ENCODE data around the gene PATL1. TPM values are rescaled to one million over a fixed set of nuclear protein-coding genes. Genes with fewer than 3 reads are reported as not detected.
"Not testable (repeated sequence)": the region's sequence is repeated elsewhere in the genome, so short reads cannot be mapped to it uniquely, and the experiment has no call there.

Gene PATL1
- total RNA-seq, 2 donors from 2014 or later = 70.9 to 75.1 TPM

DNA sequence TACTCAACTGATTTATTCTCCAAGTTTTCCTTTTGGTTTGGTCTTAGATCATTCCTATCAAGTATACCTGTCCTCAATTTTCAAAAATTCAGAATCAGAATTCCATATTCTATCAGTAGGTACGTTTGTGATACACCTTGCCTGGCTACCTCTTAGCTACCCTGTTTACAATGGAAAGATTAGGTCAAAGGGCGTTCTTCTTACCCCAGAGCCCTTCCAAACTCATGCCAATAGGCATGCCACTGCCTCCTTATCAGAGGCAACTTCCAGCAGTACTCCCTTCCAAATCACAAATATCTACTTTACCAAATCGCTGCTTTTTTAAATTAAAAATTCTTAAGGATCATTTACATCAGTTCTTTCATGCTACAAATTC is 1.0 kb downstream of the PATL1 start:
- no peak for DNase-seq
- H3K36me3 Mint-ChIP-seq (ENCODE audit: insufficient read depth in 2 of 2) = peaks cover 2 to 24% of the 10 kb centered on the region in 2 donors

DNA sequence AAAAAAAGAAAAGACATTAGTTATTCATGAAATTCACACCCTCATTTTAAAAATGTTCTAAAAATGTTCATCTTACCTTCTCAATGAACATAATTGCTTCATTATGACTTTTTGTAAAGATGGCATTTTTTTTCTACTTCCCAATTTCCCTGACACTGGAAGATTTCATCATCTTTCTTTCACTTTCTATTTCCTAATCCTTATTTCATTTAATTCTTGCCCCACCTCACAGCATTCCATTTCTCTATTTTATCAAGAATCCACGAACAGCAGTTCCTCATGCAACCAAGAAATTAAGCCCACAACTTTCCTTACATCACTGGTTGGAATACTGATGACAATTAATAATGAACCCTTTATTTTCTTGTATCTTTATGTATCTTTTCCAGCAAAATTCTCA is 1.9 kb downstream of the PATL1 start:
- DNase-seq (no peak), ATAC-seq (replicated peaks in 1 of 2) (no peak)
- Mint-ChIP-seq H3K4me3 (peak overlapping the region; percentile 91 to 98), H3K4me1 (ENCODE audit: low read depth) (peaks cover 47% of the 10 kb centered on the region), H3K9me3 (no peaks in the 10 kb centered on the region), H3K27me3 (ENCODE audit: low read depth) (no peaks in the 10 kb centered on the region), H3K27ac (peak overlapping the region; percentile 93), H3K36me3 (ENCODE audit: insufficient read depth in 2 of 2) (peaks cover 2 to 24% of the 10 kb centered on the region in 2 donors)

More for the DNA sequence above, 1.0 kb downstream of the PATL1 start:
- no peak for ATAC-seq (replicated peaks in 1 of 2)
- H3K27ac Mint-ChIP-seq = peak overlapping the region; percentile 93
- no peaks in the 10 kb centered on the region for H3K27me3 Mint-ChIP-seq (ENCODE audit: low read depth)
- H3K9me3 Mint-ChIP-seq = no peaks in the 10 kb centered on the region
- peak overlapping the region; percentile 91 to 98 for H3K4me3 Mint-ChIP-seq
- peaks cover 47% of the 10 kb centered on the region for H3K4me1 Mint-ChIP-seq (ENCODE audit: low read depth)

DNA sequence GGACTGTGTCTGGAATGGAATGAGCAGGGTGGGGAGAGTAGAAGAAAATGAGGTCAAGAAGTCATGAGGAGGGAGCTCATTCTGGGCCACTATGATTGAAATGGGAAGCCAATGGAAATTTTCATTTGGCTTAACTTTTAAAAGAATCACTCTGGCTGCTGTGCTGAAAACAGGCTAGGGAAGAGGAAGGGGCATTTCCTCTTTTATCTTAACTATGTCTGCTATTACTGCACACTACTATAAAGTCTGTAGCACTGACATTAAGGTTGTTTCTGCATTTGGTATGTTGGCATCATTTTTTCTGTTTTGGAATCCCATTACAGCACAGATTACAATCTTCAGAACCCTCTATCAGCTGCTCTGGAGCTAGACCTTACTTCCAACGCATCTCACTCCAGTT is 8.2 kb downstream of the PATL1 start:
- peaks cover 24% of the 10 kb centered on the region for H3K4me1 Mint-ChIP-seq (ENCODE audit: low read depth)
- no peaks in the 10 kb centered on the region for H3K27me3 Mint-ChIP-seq (ENCODE audit: low read depth)

GRCh38 chr11:59659981-59660380 is 8.9 kb downstream of the PATL1 start:
- Mint-ChIP-seq H3K9me3 (no peaks in the 10 kb centered on the region), H3K27ac (peak overlapping the region; percentile 61), H3K36me3 (ENCODE audit: insufficient read depth in 2 of 2) (peaks cover 10 to 47% of the 10 kb centered on the region in 2 donors), H3K27me3 (ENCODE audit: low read depth) (no peaks in the 10 kb centered on the region), H3K4me3 (no peak overlapping the region), H3K4me1 (ENCODE audit: low read depth) (peaks cover 17% of the 10 kb centered on the region)
- no peak for ATAC-seq (replicated peaks in 1 of 2)
- no peak for DNase-seq

More for the DNA sequence above, 8.2 kb downstream of the PATL1 start:
- Mint-ChIP-seq H3K27ac (peak overlapping the region; percentile 61), H3K9me3 (no peaks in the 10 kb centered on the region), H3K36me3 (ENCODE audit: insufficient read depth in 2 of 2) (peaks cover 12 to 46% of the 10 kb centered on the region in 2 donors), H3K4me3 (no peak overlapping the region)
- DNase-seq (no peak), ATAC-seq (replicated peaks in 1 of 2) (no peak)

GRCh38 chr11:59658036-59658435 is 10.8 kb downstream of the PATL1 start:
- peak overlapping the region; percentile 68 for H3K27ac Mint-ChIP-seq
- ATAC-seq (replicated peaks in 1 of 2) (no peak), DNase-seq (no peak)
- peaks cover 5% of the 10 kb centered on the region for H3K4me1 Mint-ChIP-seq (ENCODE audit: low read depth)
- H3K4me3 Mint-ChIP-seq = no peak overlapping the region
- no peaks in the 10 kb centered on the region for H3K9me3 Mint-ChIP-seq
- no peaks in the 10 kb centered on the region for H3K27me3 Mint-ChIP-seq (ENCODE audit: low read depth)
- peaks cover 12 to 53% of the 10 kb centered on the region in 2 donors for H3K36me3 Mint-ChIP-seq (ENCODE audit: insufficient read depth in 2 of 2)

DNA sequence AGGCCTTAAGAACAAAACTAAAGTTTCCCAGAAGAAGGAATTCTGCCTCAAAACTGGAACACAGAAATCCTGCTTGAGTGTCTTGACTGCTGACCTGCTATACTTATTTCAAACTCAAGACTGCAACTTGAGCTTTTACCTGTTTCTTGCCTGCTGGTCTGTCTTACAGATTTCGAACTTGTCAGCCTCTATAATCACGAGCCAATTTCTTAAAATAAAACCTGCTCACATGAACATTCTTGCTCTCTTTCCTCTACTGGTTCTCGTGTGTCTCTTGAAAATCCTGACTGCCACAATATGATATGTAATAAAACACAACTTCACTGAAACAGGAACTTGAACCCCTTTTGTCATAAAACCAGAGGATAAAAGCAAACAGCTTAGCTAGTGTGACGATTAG is 13.9 kb downstream of the PATL1 start:
- no peak overlapping the region for H3K4me3 Mint-ChIP-seq
- ATAC-seq (replicated peaks in 1 of 2) (no peak), DNase-seq (no peak)
- peak overlapping the region; percentile 11 for H3K27ac Mint-ChIP-seq
- H3K36me3 Mint-ChIP-seq (ENCODE audit: insufficient read depth in 2 of 2) = peaks cover 14 to 64% of the 10 kb centered on the region in 2 donors
- no peaks in the 10 kb centered on the region for H3K4me1 Mint-ChIP-seq (ENCODE audit: low read depth)
- no peaks in the 10 kb centered on the region for H3K27me3 Mint-ChIP-seq (ENCODE audit: low read depth)
- no peaks in the 10 kb centered on the region for H3K9me3 Mint-ChIP-seq

DNA sequence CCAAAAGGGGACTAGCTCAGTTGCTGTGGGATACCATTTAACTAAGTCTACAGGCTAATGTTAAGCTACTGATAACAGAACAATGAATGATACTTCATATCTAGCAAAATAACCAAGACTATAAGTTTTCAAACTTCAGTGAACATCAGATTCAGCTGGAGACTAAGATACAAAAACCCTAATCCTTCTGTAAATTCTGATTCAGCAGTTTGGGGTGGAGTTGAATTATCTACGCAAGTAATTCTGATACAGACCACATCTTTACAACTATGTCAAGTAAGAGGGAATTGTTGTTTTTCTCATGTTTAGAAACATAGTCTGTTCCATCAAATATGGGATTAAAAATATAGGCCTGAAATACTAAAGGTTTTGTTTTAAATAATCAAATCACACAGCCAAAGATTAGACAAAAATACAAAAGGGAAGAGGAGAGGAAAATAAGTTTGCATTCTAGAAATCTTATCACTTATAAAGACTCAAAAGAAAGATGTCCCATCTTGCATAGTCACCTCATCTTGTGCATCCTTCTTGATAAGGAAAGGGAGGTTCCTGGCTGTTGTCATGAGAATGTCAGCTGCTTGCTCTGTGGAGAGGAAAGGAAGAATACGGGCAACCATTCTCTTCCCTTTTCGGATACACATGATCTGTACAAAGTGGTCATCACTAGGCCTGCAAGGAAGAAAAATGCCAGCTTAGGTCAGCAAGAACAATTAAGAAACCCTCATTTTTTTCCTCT is 21.4 kb downstream of the PATL1 start:
- Mint-ChIP-seq H3K27ac (peak overlapping the region; percentile 89), H3K36me3 (ENCODE audit: insufficient read depth in 2 of 2) (peaks cover 23 to 59% of the 10 kb centered on the region in 2 donors), H3K4me3 (no peak overlapping the region), H3K27me3 (ENCODE audit: low read depth) (no peaks in the 10 kb centered on the region), H3K4me1 (ENCODE audit: low read depth) (no peaks in the 10 kb centered on the region), H3K9me3 (no peaks in the 10 kb centered on the region)
- ATAC-seq (replicated peaks in 1 of 2) (no peak), DNase-seq (no peak)

DNA sequence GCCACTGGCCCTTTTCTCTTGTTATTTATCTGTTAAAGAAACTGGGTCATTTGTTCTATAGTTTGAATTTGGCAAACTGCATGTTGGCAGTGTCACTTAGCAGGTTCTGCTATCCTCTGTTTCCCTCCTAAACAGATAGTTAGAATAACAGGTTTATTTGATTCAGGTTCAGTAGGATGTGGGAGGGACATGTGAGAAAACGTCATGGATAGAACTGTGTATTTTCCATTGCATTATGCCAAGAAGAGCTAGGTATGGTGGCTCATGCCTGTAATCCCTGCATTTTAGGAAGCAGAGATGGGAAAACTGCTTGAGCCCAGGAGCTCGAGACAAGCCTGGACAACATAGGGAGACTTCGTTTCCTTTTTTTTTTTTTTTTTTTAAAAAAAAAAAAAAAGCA is 24.3 kb downstream of the PATL1 start:
- no peak for ATAC-seq (replicated peaks in 1 of 2)
- Mint-ChIP-seq H3K36me3 (ENCODE audit: insufficient read depth in 2 of 2) (peaks cover 20 to 60% of the 10 kb centered on the region in 2 donors), H3K4me3 (no peak overlapping the region), H3K4me1 (ENCODE audit: low read depth) (no peaks in the 10 kb centered on the region), H3K27me3 (ENCODE audit: low read depth) (no peaks in the 10 kb centered on the region), H3K9me3 (no peaks in the 10 kb centered on the region), H3K27ac (peak overlapping the region; percentile 87)
- DNase-seq = no peak

DNA sequence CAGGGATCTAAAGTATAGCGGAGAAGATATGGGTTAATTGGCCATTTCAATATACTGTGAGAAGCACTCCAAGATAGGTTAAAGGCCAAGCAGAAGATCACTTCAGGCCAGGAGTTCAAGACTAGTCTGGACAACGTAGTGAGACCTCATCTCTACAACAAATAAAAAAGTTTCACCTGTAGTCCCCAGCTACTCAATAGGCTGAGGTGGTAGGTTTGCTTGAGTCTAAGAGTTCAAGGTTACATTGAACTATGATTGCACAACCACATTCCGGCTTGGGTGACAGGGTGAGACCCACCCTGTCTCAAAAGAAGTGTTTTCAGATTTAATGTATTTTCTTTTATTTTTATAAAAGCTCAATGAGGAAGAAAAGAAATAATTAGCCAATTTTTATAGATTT is 25.4 kb downstream of the PATL1 start:
- H3K27ac Mint-ChIP-seq = no peak overlapping the region
- ATAC-seq (replicated peaks in 1 of 2) = no peak
- no peak overlapping the region for H3K4me3 Mint-ChIP-seq
- H3K27me3 Mint-ChIP-seq (ENCODE audit: low read depth) = no peaks in the 10 kb centered on the region
- DNase-seq = no peak
- no peaks in the 10 kb centered on the region for H3K9me3 Mint-ChIP-seq
- no peaks in the 10 kb centered on the region for H3K4me1 Mint-ChIP-seq (ENCODE audit: low read depth)
- H3K36me3 Mint-ChIP-seq (ENCODE audit: insufficient read depth in 2 of 2) = peaks cover 20 to 61% of the 10 kb centered on the region in 2 donors

DNA sequence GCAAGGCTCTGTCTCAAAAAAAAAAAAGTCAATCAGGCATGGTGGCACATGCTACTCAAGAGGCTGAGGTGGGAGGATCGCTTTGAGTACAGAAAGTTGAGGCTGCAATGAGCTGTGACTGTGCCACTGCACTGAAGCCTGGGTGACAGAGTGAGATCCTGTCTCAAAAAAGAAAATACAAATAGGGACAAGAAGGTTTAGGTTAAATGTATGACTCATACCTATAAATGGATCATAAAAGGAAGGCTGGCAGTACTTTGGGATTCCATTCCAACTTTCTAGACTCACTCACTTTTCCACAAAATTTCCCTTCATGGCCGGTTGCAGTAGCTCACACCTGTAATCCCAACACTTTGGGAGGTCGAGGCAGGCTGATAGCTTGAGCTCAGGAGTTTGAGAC is 27.7 kb downstream of the PATL1 start:
- no peaks in the 10 kb centered on the region for H3K27me3 Mint-ChIP-seq (ENCODE audit: low read depth)
- H3K27ac Mint-ChIP-seq = no peak overlapping the region
- H3K9me3 Mint-ChIP-seq = no peaks in the 10 kb centered on the region
- no peak for DNase-seq
- H3K36me3 Mint-ChIP-seq (ENCODE audit: insufficient read depth in 2 of 2) = peaks cover 19 to 66% of the 10 kb centered on the region in 2 donors
- no peaks in the 10 kb centered on the region for H3K4me1 Mint-ChIP-seq (ENCODE audit: low read depth)
- no peak overlapping the region for H3K4me3 Mint-ChIP-seq
- no peak for ATAC-seq (replicated peaks in 1 of 2)

GRCh38 chr11:59630493-59630892 is 38.3 kb downstream of the PATL1 start:
- H3K4me3 Mint-ChIP-seq = no peak overlapping the region
- H3K4me1 Mint-ChIP-seq (ENCODE audit: low read depth) = no peaks in the 10 kb centered on the region
- H3K27me3 Mint-ChIP-seq (ENCODE audit: low read depth) = no peaks in the 10 kb centered on the region
- peak overlapping the region; percentile 33 for H3K27ac Mint-ChIP-seq
- no peak for DNase-seq
- no peak for ATAC-seq (replicated peaks in 1 of 2)
- H3K36me3 Mint-ChIP-seq (ENCODE audit: insufficient read depth in 2 of 2) = peaks cover 0 to 1% of the 10 kb centered on the region in 2 donors
- H3K9me3 Mint-ChIP-seq = no peaks in the 10 kb centered on the region

DNA sequence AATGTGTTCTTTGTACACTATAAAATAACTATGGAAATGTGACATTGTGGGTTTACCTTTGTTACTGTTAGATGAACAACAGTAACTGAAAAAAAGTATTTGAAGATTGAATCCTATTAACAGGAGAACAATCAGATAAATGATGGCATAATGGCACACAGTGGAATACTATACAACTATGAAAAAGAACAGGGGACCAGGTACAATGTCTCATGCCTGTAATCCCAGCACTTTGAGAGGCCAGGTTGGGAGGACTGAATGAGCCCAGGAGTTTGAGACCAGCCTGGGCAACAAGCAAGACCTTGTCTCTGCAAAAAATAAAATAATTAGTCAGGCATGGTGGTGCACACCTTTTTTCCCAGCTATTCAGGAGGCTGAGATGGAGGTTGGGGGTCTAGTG is 38.8 kb downstream of the PATL1 start:
- Mint-ChIP-seq H3K27me3 (ENCODE audit: low read depth) (no peaks in the 10 kb centered on the region), H3K4me3 (no peak overlapping the region), H3K4me1 (ENCODE audit: low read depth) (no peaks in the 10 kb centered on the region), H3K27ac (no peak overlapping the region), H3K36me3 (ENCODE audit: insufficient read depth in 2 of 2) (peaks cover 0 to 1% of the 10 kb centered on the region in 2 donors), H3K9me3 (no peaks in the 10 kb centered on the region)
- DNase-seq (no peak), ATAC-seq (replicated peaks in 1 of 2) (no peak)

- H3K4me3 Mint-ChIP-seq; H3K27ac Mint-ChIP-seq; H3K4me1 Mint-ChIP-seq (ENCODE audit: low read depth); H3K36me3 Mint-ChIP-seq (ENCODE audit: insufficient read depth in 2 of 2); DNase-seq; H3K9me3 Mint-ChIP-seq; H3K27me3 Mint-ChIP-seq (ENCODE audit: low read depth); ATAC-seq (replicated peaks in 1 of 2): not testable (repeated sequence)
Observed at GRCh38 chr11:59626969-59627368, 41.9 kb downstream of the PATL1 start.

GRCh38 chr11:59625703-59626102 is 43.1 kb downstream of the PATL1 start:
- no peak for ATAC-seq (replicated peaks in 1 of 2)
- no peak overlapping the region for H3K27ac Mint-ChIP-seq
- DNase-seq = no peak
- H3K4me1 Mint-ChIP-seq (ENCODE audit: low read depth) = no peaks in the 10 kb centered on the region
- H3K4me3 Mint-ChIP-seq = no peak overlapping the region
- peaks cover 0 to 1% of the 10 kb centered on the region in 2 donors for H3K36me3 Mint-ChIP-seq (ENCODE audit: insufficient read depth in 2 of 2)
- no peaks in the 10 kb centered on the region for H3K27me3 Mint-ChIP-seq (ENCODE audit: low read depth)
- no peaks in the 10 kb centered on the region for H3K9me3 Mint-ChIP-seq
